Measurements from ENCODE around the gene PCDHA10.
"Not testable (repeated sequence)": the region's sequence is repeated elsewhere in the genome, so short reads cannot be mapped to it uniquely, and the experiment has no call there.

DNA sequence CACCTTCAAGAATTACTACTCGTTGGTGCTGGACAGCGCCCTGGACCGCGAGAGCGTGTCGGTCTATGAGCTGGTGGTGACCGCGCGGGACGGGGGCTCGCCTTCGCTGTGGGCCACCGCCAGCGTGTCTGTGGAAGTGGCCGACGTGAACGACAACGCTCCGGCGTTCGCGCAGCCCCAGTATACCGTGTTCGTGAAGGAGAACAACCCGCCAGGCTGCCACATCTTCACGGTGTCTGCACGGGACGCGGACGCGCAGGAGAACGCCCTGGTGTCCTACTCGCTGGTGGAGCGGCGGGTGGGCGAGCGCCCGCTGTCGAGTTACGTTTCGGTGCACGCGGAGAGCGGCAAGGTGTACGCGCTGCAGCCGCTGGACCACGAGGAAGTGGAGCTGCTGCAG, 32.7 kb upstream of the PCDHA10 start:
- TF ChIP-seq, protein P1, sequence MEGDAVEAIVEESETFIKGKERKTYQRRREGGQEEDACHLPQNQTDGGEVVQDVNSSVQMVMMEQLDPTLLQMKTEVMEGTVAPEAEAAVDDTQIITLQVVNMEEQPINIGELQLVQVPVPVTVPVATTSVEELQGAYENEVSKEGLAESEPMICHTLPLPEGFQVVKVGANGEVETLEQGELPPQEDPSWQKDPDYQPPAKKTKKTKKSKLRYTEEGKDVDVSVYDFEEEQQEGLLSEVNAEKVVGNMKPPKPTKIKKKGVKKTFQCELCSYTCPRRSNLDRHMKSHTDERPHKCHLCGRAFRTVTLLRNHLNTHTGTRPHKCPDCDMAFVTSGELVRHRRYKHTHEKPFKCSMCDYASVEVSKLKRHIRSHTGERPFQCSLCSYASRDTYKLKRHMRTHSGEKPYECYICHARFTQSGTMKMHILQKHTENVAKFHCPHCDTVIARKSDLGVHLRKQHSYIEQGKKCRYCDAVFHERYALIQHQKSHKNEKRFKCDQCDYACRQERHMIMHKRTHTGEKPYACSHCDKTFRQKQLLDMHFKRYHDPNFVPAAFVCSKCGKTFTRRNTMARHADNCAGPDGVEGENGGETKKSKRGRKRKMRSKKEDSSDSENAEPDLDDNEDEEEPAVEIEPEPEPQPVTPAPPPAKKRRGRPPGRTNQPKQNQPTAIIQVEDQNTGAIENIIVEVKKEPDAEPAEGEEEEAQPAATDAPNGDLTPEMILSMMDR (conservative IDR thresholded peaks at IDR 0.05; ENCODE audit: low read depth, low read length), result not testable (repeated sequence)
- TF ChIP-seq EZH2 (IDR thresholded peaks at IDR 0.05; ENCODE audit: low read length, unreplicated experiment); EZH2phosphoT487 (IDR thresholded peaks at IDR 0.05; ENCODE audit: borderline replicate concordance, low read length): not testable (repeated sequence)

Measured in PC-3 (cell line).